ENCODE results near the gene RFFL.

DNA sequence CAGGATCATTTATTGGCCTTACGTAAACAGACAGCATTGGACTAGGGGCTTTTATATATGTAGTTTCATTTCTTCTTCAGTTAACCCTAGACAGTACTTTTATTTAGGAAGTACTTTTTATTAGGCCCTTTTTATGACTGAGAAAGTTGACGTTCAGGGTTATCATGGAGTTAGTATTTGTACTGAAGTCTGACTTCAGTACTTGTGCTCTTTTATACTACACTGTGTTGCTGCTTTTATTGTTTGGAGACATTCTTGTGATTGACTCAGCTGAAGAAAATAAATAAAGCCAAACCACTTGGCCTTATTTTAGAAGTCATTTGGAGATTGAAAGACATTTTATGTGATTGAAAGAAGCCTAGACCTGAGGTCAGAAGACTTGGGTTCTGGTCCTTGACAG is 76.3 kb downstream of the RFFL start:
- TF ChIP-seq, protein P1, sequence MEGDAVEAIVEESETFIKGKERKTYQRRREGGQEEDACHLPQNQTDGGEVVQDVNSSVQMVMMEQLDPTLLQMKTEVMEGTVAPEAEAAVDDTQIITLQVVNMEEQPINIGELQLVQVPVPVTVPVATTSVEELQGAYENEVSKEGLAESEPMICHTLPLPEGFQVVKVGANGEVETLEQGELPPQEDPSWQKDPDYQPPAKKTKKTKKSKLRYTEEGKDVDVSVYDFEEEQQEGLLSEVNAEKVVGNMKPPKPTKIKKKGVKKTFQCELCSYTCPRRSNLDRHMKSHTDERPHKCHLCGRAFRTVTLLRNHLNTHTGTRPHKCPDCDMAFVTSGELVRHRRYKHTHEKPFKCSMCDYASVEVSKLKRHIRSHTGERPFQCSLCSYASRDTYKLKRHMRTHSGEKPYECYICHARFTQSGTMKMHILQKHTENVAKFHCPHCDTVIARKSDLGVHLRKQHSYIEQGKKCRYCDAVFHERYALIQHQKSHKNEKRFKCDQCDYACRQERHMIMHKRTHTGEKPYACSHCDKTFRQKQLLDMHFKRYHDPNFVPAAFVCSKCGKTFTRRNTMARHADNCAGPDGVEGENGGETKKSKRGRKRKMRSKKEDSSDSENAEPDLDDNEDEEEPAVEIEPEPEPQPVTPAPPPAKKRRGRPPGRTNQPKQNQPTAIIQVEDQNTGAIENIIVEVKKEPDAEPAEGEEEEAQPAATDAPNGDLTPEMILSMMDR (IDR thresholded peaks at IDR 0.05; ENCODE audit: poor library complexity, severe bottlenecking): no peak
- TF ChIP-seq EP300 (conservative IDR thresholded peaks at IDR 0.05; ENCODE audit: poor library complexity, severe bottlenecking): no peak
- TF ChIP-seq POLR2AphosphoS5 (IDR thresholded peaks at IDR 0.05): no peak
- TF ChIP-seq, protein P2, sequence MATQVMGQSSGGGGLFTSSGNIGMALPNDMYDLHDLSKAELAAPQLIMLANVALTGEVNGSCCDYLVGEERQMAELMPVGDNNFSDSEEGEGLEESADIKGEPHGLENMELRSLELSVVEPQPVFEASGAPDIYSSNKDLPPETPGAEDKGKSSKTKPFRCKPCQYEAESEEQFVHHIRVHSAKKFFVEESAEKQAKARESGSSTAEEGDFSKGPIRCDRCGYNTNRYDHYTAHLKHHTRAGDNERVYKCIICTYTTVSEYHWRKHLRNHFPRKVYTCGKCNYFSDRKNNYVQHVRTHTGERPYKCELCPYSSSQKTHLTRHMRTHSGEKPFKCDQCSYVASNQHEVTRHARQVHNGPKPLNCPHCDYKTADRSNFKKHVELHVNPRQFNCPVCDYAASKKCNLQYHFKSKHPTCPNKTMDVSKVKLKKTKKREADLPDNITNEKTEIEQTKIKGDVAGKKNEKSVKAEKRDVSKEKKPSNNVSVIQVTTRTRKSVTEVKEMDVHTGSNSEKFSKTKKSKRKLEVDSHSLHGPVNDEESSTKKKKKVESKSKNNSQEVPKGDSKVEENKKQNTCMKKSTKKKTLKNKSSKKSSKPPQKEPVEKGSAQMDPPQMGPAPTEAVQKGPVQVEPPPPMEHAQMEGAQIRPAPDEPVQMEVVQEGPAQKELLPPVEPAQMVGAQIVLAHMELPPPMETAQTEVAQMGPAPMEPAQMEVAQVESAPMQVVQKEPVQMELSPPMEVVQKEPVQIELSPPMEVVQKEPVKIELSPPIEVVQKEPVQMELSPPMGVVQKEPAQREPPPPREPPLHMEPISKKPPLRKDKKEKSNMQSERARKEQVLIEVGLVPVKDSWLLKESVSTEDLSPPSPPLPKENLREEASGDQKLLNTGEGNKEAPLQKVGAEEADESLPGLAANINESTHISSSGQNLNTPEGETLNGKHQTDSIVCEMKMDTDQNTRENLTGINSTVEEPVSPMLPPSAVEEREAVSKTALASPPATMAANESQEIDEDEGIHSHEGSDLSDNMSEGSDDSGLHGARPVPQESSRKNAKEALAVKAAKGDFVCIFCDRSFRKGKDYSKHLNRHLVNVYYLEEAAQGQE (IDR thresholded peaks at IDR 0.05; ENCODE audit: borderline replicate concordance): no peak
- no peak for TF ChIP-seq TAF1 (IDR thresholded peaks at IDR 0.05; ENCODE audit: low read depth)

All from neural cell (in vitro differentiated cells).